Panc1 (cell line): ENCODE measurements around the gene ZNF420. TPM values are rescaled to one million over a fixed set of nuclear protein-coding genes. Genes with fewer than 3 reads are reported as not detected.
"Not testable (repeated sequence)": the region's sequence is repeated elsewhere in the genome, so short reads cannot be mapped to it uniquely, and the experiment has no call there.

ENCODE experiments used
- ATAC-seq: fragments of 200-7000 bp; cut with Tn5 transposase; 2 replicates; pipeline ENCODE4 v1.9.1; 2020; ENCODE audit warnings: mild to moderate bottlenecking, moderate library complexity
- BruUV-seq: library from RNA; stranded (reverse); fragments of 400-500 nt; replicated peaks from 2 replicates; lab custom pipeline; 2021; lab: Mats Ljungman, UMichigan
- CTCF ChIA-PET: fragments of 300-600 bp; sonication (Branson Sonifier 250); formaldehyde crosslinking; loops from one replicate; lab custom pipeline; 2022; ENCODE audit warnings: antibody characterized with exemption; lab: Charles Lee
- POLR2A ChIA-PET: fragments of 300-600 bp; sonication (Branson Sonifier 250); formaldehyde crosslinking; loops from one replicate; lab custom pipeline; 2022; ENCODE audit warnings: antibody characterized with exemption; lab: Charles Lee
- DNase-seq: peaks from one replicate; pipeline ENCODE4 v3.0.0-alpha.2; 2010; ENCODE audit warnings: low read depth, low spot score
- H3K27ac ChIP-seq: 2 replicates; pipeline ENCODE4 v1.5.1; 2011; ENCODE audit warnings: mild to moderate bottlenecking, low read length, inconsistent platforms
- H3K27me3 ChIP-seq: fragments of 200-500 bp; sonication (Bioruptor generic); 2 replicates; pipeline ENCODE4 v1.6.0; 2014; ENCODE audit warnings: low read length, inconsistent platforms; ENCODE audit not compliant: control insufficient read depth, insufficient read depth
- H3K36me3 ChIP-seq: fragments of 200-500 bp; sonication (Bioruptor generic); 2 replicates; pipeline ENCODE4 v1.5.1; 2014; ENCODE audit warnings: inconsistent platforms, mild to moderate bottlenecking, low read length, moderate library complexity; ENCODE audit not compliant: control insufficient read depth, insufficient read depth
- H3K4me1 ChIP-seq: 2 replicates; pipeline ENCODE4 v1.5.1; 2011; ENCODE audit warnings: inconsistent platforms, mild to moderate bottlenecking, low read length, moderate library complexity; ENCODE audit not compliant: control insufficient read depth, insufficient read depth
- H3K4me3 ChIP-seq, 2 experiments: 2 replicates each; pipeline ENCODE4 v1.5.1; 2011 to 2012; ENCODE audit warnings: low read depth in 2 of 2, low read length in 2 of 2, mild to moderate bottlenecking in 2 of 2, inconsistent platforms in 1 of 2, moderate library complexity in 1 of 2
- H3K9me3 ChIP-seq: fragments of 200-500 bp; sonication (Bioruptor generic); 2 replicates; pipeline ENCODE4 v1.5.1; 2014; ENCODE audit warnings: low read depth, mild to moderate bottlenecking, inconsistent platforms, low read length, moderate library complexity; ENCODE audit not compliant: control insufficient read depth, insufficient read depth
- POLR2AphosphoS5 ChIP-seq: IDR thresholded peaks from 2 replicates; pipeline ENCODE4 v1.6.1; 2012; ENCODE audit warnings: mild to moderate bottlenecking, low read depth, low read length, moderate library complexity
- SIN3A ChIP-seq: IDR thresholded peaks from 2 replicates; pipeline ENCODE4 v1.6.1; 2012; ENCODE audit warnings: low read depth, mild to moderate bottlenecking, low read length, moderate library complexity, borderline replicate concordance; ENCODE audit not compliant: insufficient read depth
- TCF7L2 ChIP-seq: IDR thresholded peaks from 2 replicates; pipeline ENCODE4 v1.6.1; 2011; ENCODE audit warnings: mild to moderate bottlenecking, low read depth, low read length, inconsistent platforms
- in situ Hi-C: cut with HindIII; loops from 2 replicates; pipeline ENCODE4 v1.10.0; 2016; ENCODE audit warnings: low sequenced_read_pairs, low pct_unique_long_range_greater_than_20kb
- intact Hi-C: fragments of 100-400 bp; cut with micrococcal nuclease; formaldehyde crosslinking; loops from one replicate; pipeline ENCODE4 v1.10.0; 2022; ENCODE audit not compliant: unreplicated experiment
- total RNA-seq: library from RNA; stranded (reverse); gene quantifications from one replicate; pipeline ENCODE4 v1.2.1, GENCODE V29; 2021; ENCODE audit not compliant: unreplicated experiment
- TF ChIP-seq, protein P1 (sequence below), 2 experiments: IDR thresholded peaks; 2 replicates each; pipeline ENCODE4 v1.6.1; 2011 to 2012; ENCODE audit warnings: low read depth in 2 of 2, control low read depth in 1 of 2, low read length in 1 of 2, mild to moderate bottlenecking in 1 of 2, moderate library complexity in 1 of 2; ENCODE audit not compliant: insufficient read depth in 1 of 2
- TF ChIP-seq, protein P2 (sequence below): fragments of 450-650 bp; IDR thresholded peaks from 2 replicates; pipeline ENCODE4 v1.5.1; 2017; ENCODE audit warnings: mild to moderate bottlenecking

Gene ZNF420
- total RNA-seq, 1 experiment from 2014 or later: 13.7 TPM

DNA sequence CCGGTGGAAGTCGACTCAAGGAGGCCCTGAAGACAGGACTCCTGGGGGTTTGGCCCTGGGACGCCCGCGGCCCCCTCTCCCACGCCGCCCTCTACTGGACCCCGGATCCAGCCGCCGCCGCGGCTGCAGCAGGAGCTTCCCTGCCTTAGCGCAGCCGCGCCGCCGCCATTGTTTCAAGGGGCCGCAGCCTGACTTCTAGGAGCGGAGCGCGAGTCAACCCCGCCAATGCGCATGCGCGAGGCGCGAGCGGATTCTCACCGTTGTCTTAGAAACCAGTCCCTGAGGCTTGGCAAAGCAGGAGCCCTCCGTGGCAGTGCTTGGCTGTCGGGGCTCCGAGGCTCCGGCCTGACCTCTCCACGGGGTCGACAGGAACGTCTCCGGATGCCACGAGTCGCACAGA lies 19.1 kb upstream of the ZNF420 start:
- no TSS peak for BruUV-seq
- intact Hi-C loops: no loop called here
- Histone ChIP-seq H3K27me3 (no peaks in the 10 kb centered on the region), H3K4me3 (no peak overlapping the region), H3K36me3 (no peaks in the 10 kb centered on the region), H3K4me1 (no peaks in the 10 kb centered on the region), H3K27ac (no peak overlapping the region), H3K9me3 (peaks cover 22% of the 10 kb centered on the region; the same call in 1 of the 2 replicates)
- ATAC-seq (no peak), DNase-seq (no peak)
- TF ChIP-seq POLR2AphosphoS5 (no peak), TCF7L2 (no peak), SIN3A (no peak)
- TF ChIP-seq, protein P1, sequence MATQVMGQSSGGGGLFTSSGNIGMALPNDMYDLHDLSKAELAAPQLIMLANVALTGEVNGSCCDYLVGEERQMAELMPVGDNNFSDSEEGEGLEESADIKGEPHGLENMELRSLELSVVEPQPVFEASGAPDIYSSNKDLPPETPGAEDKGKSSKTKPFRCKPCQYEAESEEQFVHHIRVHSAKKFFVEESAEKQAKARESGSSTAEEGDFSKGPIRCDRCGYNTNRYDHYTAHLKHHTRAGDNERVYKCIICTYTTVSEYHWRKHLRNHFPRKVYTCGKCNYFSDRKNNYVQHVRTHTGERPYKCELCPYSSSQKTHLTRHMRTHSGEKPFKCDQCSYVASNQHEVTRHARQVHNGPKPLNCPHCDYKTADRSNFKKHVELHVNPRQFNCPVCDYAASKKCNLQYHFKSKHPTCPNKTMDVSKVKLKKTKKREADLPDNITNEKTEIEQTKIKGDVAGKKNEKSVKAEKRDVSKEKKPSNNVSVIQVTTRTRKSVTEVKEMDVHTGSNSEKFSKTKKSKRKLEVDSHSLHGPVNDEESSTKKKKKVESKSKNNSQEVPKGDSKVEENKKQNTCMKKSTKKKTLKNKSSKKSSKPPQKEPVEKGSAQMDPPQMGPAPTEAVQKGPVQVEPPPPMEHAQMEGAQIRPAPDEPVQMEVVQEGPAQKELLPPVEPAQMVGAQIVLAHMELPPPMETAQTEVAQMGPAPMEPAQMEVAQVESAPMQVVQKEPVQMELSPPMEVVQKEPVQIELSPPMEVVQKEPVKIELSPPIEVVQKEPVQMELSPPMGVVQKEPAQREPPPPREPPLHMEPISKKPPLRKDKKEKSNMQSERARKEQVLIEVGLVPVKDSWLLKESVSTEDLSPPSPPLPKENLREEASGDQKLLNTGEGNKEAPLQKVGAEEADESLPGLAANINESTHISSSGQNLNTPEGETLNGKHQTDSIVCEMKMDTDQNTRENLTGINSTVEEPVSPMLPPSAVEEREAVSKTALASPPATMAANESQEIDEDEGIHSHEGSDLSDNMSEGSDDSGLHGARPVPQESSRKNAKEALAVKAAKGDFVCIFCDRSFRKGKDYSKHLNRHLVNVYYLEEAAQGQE (IDR thresholded peaks at IDR 0.05; ENCODE audit: insufficient read depth in 1 of 2, low read depth in 2 of 2, low read length in 1 of 2): no peak
- TF ChIP-seq, protein P2, sequence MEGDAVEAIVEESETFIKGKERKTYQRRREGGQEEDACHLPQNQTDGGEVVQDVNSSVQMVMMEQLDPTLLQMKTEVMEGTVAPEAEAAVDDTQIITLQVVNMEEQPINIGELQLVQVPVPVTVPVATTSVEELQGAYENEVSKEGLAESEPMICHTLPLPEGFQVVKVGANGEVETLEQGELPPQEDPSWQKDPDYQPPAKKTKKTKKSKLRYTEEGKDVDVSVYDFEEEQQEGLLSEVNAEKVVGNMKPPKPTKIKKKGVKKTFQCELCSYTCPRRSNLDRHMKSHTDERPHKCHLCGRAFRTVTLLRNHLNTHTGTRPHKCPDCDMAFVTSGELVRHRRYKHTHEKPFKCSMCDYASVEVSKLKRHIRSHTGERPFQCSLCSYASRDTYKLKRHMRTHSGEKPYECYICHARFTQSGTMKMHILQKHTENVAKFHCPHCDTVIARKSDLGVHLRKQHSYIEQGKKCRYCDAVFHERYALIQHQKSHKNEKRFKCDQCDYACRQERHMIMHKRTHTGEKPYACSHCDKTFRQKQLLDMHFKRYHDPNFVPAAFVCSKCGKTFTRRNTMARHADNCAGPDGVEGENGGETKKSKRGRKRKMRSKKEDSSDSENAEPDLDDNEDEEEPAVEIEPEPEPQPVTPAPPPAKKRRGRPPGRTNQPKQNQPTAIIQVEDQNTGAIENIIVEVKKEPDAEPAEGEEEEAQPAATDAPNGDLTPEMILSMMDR: no peak
- ChIA-PET POLR2A (no interaction called here), CTCF (no interaction called here)
- in situ Hi-C loops: no loop called here

DNA sequence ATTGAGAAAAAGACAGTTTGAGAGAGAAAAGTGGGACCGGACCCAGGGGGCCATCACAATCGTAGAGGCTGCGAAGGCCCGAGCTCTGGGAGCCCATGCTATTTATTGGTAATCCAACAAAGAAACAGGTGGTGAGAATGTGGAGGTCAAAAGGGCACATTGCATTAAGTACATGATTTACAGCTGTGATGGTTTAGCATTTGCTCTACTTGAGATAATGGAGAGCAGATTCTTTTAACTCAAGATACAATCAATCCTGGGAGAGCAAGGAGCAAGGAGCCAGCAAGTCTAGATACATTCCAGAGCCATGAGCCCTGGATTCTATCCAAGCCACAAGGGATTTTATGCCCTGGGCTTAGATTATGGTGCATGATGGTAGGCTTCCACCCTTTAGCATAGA lies 13.3 kb upstream of the ZNF420 start:
- H3K27me3 ChIP-seq, in situ Hi-C loops, H3K27ac ChIP-seq, ATAC-seq, intact Hi-C loops, POLR2A ChIA-PET, H3K36me3 ChIP-seq, DNase-seq, BruUV-seq, H3K4me1 ChIP-seq, CTCF ChIA-PET, H3K4me3 ChIP-seq: not testable (repeated sequence)
- peaks cover 44% of the 10 kb centered on the region for H3K9me3 ChIP-seq

DNA sequence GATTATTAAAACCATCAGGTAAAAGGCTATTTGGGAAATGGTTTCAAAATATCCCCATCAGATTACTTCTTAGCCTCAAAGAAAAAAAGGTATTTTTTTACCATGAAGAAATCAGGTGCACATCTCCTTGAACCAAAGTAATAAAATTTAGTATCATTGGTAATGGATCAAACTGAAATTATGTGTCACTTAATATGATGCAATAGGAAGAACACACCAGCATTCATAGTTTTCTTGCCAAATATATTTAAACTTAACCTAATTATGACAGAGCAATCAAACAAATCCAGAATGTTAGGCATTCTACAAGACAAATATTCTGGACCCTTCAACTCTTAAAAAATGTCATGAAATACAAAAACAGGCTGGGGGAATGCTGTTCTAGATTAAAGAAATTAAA lies 4.1 kb upstream of the ZNF420 start:
- ChIA-PET POLR2A (no interaction called here), CTCF (no interaction called here)
- H3K4me3 ChIP-seq: no peak overlapping the region
- no peak overlapping the region for H3K27ac ChIP-seq
- ATAC-seq: no peak
- intact Hi-C loops: no loop called here
- BruUV-seq: no TSS peak
- no peak for DNase-seq
- peaks cover under 1% of the 10 kb centered on the region; the same call in 1 of the 2 replicates for H3K4me1 ChIP-seq
- H3K27me3 ChIP-seq: no peaks in the 10 kb centered on the region
- peaks cover 15% of the 10 kb centered on the region for H3K9me3 ChIP-seq
- no peak for TF ChIP-seq POLR2AphosphoS5
- TF ChIP-seq, protein P2: no peak
- no peak for TF ChIP-seq SIN3A
- no peak for TF ChIP-seq TCF7L2
- TF ChIP-seq, protein P1 (IDR thresholded peaks at IDR 0.05; ENCODE audit: insufficient read depth in 1 of 2, low read depth in 2 of 2, low read length in 1 of 2): no peak
- H3K36me3 ChIP-seq: no peaks in the 10 kb centered on the region
- in situ Hi-C loops: no loop called here
